Measurements from ENCODE around the gene PCGF3.

PCGF3 gene

DNA sequence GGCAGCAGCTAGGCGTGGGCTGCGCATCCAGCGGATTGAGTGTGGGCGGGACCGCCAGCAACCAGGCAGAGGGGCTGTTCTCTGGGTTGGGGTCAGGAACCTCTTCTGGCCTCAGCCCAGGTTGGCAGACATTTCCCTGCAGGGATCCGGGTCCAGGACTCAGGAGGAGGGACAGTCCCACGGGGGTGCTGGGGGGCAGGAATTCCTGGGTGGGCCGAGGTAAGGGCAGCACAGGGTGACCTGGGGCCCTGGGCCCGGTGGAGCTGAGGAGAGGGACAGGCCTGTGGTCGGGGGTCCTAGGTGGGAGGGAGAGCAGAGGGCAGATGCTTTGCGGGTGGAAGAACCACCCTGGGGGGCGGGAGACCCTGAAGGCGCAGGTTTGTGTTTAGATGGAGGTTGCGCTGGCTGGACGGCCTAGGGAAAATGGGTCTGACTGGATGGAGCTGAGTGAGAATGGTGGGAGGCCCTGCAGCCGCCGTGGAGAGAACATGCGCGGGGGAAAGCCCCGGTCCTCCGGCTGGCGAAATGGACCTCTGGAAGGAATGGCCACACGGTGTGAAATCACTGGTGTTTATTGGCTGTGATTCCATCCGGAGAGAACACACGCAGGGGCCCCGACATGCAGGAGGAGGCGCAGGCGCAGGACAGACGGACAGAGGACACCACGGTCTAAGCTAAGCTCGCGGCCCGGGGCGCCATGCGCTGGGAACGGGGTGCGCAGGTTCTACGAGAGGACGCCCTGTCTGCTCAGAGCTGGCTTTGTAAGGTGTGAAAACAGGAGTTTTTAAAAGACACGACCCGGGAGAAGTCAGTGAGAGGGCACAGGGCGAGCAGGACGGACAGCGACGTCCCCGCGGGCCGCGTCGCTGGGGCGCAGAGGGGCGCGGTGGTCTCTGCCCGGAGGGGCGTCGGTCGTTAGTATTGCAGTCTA lies 79.0 kb downstream of the PCGF3 start:
- DNase-seq (no peak), ATAC-seq (no peak)

DNA sequence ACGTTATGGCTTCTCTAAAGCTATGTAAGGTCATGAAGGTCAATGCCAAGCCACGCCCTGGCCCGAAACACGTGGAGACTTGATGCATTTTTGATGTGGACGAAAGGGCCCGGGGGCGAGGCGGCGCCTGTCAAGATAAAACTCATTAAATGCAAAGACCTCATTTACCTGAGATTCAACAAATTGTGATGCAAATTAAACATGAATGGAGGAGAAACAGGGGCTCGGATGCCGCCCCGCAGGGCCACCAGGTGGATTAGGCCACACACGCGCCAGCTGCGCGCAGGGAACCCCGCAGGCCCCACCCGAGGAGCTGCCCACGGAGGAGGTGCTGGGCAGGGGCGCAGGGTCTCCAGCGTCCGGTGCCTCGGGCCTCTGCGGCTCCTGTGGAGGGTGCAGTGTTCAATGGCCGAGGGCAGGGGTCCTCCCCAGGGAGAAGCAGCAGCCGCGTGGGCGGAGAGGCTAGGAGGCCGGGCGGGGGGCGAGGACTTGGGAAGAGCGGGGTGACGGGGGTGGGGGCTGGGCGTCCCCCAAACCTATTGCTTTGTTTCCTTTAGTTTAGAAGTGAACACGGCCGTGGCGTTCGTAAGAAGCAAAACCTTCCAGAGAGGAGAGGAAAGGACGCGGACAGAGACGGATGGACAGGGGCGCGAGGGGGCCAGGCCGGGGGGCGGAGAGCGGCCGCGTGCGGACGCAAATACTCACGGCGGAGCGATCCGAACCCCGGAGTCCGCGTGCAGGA lies 79.9 kb downstream of the PCGF3 start:
- DNase-seq (no peak), ATAC-seq (no peak)

DNA sequence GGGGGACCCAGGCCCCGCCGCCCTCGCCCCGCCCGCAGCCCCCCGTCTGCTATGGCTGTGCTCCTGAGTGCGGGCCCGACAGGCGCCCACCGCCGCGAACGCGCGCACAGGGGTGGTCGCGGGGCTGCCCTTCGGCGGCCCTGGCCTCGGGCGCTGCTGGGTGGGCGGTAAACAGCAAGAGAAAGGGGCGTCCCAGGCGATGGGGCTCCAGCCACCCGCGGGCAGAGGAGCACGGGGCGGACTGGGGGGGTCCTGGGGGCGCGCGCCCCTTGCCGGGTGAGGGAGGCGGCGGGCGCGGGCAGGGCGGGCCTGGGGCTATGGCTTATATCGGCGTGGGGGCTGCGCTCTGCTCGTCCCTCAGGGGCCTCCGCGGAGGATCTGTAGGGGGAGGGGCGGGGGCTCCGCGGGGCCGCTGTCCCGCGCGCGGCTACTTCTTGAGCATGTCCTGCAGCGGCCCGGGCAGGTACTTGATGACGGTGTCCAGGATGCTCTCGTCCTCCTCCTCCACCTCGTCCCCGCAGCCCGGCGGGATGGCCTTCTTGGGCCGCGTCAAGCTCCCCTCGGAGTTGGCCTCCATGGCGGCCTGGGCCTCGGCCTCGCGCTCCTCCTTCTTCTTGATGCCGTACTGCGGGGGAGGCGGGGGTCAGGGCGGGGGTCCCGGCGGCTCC lies 80.6 kb downstream of the PCGF3 start:
- DNase-seq (no peak), ATAC-seq (no peak)

DNA sequence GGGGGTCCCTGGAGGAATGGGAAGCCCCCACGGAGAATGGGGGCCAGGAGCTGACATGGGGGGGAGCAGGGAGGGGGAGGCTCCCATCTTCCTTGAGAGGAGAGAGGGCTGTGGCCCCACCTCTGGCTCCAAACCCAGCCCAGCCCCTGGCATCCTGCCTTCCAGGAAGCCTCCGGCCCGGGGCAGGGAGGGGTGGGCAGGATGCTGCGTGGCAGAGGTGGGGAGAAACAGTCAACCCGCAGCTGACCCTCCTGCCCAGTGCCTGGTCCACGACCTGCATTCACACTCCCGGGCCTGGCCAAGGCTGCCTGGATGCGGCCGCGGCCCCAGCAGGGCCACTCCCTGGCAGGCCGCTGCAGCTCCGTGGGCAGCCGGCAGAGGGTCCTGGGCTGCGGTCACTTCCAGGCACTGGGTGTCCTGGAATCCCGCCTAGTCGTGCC lies 81.2 kb downstream of the PCGF3 start:
- DNase-seq (no peak), ATAC-seq (no peak)

DNA sequence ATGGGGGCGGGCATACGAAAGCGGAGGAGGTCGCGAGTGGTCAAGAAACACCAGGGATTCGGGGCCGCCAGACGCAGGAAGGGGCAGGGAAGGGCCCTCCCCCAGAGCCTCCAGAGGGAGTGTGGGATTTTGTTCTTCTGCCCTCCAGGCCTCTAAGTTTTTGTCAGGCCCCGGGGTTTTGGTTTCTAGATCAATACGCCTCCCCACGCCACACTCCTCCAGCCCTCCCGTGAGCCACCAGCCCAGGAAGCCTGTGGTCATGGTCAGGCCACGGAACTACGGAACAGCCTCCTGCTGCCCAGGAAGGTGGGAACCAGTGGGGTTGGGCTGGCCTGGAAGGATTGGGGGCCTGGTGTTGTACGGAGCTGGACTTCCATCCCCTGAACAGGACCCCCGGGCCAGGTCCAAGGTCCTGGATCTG lies 81.9 kb downstream of the PCGF3 start:
- no peak for ATAC-seq
- DNase-seq: no peak

DNA sequence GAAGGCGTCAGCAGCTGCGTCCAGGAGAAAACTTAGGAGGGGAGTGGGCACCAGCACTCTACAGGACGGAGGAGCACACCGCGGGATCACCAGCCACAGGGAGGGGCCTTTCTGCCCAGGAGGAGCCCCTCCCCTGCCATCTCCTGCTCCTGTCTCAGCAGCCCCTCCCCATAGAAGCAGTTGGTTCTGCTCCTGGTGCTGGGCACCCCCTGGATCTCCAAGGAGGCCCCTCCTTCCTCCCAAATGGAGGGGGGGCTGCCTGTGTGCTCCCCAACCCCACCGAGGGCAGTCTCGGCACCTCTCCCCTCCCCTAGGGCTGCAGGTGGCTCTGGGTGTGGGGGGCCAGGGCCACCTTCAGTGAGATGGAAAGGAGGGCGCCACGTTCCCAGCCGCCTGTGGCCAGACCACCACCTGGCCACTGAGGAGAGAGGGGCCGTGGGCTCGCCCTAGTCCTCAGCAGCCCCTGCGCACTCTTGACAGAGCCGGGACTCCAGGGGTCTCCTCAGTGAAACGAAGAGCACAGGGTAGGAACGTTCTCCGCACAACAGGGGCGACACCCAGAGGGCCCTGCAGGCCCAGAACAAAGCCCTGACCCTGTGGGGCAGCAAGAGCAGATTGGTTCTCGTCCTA lies 82.5 kb downstream of the PCGF3 start:
- ATAC-seq (no peak), DNase-seq (no peak)

DNA sequence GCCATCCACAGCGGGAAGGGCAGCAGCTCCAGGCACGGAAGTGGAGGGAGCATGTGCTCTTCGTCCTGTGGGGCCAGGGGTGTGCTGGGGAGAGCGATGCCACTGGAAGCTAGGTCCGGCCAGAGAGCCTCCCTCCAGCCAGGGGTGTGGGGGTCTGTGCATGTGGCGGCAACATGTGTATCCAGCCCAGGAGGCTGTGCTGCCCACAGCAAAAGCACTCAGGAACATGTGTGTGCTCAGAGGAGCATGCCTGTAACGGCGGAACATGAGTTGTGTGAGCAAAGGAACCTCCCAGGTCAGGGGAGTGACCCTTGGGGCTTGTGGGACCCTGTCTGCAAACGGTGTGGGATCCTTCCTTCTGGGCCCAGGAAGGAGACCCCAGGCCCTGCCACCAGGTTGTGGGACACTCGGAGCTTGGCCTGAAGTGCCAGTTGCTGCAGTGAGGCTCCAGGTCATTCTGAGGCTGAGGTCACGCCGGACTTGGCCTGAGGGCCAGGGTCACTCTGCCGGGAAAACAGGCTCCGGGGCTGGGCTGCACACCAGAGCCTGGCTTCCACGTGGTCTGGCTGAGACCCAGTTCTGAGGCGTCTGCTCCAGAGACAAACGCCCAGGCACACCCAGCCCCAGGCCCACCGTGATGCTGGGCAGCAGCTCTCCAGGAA lies 83.1 kb downstream of the PCGF3 start:
- DNase-seq: no peak
- ATAC-seq: no peak

DNA sequence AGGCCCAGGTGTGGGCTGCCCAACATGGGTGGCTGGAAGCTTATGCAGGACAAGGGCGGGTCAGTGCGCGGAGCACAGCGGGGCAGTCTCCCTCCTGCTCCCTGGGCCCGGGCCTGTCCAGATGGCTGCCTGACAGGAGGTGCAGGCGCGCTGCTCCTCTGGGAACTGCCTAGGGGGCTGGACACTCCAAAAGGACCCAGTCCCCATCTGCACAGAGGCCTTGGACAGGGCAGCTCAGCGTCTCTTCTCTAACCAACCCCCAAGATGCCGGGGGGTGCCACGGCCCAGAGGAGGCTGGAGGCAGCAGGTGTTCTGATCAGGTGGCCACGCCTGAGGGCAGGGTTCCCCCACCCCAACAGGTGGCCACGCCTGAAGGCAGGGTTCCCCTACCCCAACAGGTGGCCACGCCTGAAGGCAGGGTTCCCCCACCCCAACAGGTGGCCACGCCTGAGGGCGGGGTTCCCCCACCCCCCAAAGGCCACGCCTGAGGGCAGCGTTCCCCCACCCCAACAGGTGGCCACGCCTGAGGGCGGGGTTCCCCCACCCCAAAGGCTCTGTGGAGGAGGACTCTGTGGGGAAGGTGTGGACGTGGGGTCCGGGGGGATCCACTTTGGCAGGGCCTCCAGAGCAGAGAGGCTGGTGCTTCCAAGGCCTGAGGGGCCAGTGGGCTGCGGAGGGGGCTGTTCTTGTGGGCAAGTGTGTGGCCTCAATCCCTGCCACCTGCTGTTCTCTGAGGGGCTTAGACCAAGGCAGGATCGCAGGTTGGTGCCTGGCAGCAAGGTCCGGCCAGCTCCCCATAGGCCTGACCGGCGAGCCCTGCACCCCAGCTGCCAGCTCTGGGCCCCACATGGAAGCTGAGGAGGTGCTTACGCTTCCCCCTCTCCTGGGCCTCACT lies 84.2 kb downstream of the PCGF3 start:
- DNase-seq (no peak), ATAC-seq (no peak)

DNA sequence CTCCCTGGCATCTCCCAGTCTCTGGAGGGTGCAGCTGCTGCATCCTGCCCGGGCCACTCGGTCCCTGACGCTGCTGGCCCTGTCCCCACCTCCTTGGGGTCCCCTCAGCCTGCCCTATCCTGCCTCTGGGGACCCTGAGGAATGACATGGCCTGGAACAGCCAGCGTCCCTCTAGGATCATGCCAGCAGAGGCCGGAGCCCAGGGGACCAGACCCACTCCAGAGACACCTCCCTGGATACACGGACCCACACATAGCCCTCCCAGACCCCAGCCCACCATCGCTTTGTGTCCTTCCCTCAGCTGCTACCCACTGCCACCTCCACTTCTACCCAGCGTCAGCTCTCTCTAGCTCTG lies 84.8 kb downstream of the PCGF3 start:
- DNase-seq (no peak), ATAC-seq (no peak)

DNA sequence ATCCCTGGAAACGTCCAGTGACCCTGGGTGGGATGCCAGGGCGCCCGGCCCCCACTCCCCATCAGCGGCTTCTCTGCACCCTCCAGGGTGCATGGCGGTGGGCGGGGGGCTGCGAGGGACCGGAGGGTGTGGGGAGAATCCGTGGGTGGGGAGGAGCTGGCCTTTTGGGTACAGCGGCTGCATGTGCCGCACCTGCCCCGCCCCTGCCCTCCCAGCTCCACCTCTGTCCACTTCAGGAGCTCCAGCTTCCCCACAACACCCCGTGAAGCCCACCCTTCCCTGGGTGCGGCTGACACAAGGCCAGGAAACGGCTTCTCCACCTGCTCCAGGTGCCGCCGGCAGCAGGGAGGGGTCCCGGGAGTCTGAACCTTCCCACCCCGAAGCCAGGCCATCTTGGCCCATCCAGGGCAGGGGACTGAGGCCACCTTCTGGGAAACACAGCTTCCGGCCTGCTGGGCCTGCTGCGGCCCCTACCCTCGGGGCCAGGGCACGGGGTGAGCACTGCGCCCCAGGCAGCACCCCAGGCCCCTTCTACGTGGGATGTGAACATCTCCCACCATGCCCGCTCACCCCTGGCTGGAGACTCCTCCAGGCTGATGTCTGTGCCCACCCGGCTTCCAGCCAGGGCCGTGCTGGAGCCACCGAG lies 85.7 kb downstream of the PCGF3 start:
- no peak for ATAC-seq
- DNase-seq: no peak

DNA sequence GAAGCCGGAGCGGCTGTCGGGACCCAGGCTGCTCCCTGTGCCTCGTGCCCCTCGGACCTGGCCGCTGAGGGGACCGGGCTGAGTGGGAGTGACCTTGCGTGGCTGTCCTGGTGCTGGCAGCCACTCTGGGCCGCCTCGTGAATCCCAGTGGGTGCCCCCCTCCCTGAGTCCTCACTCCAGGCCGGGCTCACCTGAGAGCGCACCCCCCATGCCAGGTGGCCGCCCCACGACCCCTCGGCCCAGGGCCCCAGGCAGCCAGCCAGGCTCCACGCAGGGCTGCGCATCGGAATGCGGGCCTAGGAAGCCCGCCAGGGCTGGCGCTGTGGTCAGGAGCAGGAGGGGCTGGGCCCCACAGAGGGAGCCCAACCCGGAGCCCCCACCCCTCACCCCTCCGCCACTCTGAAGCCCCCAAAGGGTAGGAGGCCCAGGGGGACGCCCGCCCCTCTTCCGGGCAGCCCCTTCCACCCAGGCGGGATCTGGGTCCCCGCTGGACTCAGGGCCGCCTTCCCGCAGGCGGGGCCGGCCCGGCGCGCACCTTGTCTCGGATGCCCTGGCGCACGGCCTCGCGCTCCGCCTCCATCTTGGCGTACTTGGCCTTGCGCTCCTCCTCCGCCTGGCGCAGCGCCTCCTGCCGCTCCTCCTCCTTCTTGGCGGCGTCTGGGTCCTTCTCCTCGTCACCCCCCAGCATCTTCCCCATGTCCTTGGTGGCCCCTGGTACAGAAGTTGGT lies 86.4 kb downstream of the PCGF3 start:
- DNase-seq (peak; percentile 46), ATAC-seq (peak; percentile 48)

DNA sequence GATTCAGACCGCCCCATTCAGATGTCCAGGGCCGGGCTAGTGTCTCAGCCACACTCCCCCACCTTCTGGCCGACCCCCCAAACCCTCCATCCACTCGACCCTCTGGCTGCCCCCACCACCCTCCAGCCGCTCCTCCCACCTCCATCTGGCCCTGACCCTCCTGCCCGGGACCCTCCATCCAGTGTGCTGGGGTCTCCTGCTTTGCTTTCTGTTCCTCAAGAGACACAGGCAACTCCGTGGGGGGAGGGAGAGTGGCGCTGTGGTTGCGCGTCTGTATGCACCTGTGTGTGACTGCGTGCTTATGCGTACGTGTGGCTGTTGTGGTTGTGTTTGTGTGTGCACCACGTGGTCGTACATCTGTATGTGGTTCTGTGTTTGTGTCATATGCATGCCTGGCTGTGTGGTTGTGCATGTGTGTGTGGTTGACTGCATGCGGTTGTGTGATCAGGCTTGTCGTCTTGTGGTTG lies 87.0 kb downstream of the PCGF3 start:
- DNase-seq (no peak), ATAC-seq (no peak)

DNA sequence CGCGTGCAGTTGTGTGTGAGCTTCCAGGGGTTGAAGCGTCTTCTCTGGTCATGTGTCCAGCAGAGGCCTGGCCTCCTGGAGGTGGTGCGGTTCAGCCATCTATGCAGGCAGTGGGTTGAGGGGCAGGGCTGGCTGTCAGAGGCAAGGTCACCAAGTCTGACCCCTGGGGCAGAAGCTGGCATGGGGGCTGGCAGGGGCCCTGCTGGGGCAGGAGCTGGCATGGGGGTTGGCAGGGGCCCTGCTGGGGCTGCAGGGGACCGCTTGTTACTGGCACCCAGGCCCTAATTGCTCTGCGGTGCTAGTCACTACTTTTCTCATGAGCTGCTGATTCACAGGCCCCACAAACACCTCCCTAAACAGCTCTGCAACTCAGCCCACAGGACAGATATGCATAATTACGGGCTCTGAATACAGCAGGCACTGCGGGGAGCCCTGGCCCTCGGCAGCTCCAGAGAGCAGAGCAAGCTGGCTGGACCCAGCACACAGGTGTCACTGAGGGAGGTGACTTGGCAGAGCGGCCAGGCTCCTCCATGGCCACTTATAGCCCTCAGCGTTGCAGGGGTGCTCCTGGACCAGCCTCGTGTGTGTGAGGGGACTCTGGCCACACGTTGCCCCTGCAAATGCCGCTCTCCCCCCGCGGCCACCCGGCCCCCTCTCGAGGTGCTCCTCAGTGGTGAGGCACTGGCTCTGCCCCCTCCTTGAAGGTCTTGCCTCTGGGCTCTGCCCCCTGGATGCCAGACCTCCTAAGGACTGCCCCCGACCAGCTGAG lies 87.6 kb downstream of the PCGF3 start:
- DNase-seq (no peak), ATAC-seq (no peak)

DNA sequence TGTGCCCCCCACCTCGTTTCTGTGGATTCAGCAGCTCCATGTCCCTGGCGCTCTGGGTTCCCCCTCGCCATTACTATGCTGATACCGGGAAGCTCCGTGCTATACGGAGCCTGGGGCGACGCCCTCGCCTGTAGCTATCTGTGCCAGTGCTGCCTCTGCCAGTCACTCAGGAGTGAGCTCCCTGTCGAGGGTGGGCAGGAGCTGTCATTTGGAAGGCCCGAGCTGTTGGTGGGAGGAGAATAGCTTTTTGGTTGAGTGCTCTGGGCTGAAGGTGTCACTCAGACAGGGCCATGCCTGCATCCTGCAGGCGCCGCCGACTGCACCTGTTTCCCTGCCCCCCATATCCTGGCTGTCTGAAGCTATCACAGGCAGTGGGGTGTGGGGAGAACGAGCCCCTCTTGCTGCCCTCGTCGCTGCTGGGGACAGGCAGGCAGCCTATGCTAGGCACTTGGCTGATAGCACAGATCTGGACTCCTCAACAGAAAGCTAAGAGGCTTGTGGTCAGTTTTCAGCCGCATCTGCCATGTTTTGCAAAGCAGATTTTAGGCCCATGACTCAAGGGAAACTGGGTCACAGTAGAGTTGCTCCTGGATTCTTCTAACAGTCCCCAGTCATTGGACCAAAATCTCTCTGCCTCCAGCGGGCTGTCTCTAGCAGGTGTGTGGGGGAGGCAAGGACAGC lies 88.4 kb downstream of the PCGF3 start:
- no peak for DNase-seq
- no peak for ATAC-seq

DNA sequence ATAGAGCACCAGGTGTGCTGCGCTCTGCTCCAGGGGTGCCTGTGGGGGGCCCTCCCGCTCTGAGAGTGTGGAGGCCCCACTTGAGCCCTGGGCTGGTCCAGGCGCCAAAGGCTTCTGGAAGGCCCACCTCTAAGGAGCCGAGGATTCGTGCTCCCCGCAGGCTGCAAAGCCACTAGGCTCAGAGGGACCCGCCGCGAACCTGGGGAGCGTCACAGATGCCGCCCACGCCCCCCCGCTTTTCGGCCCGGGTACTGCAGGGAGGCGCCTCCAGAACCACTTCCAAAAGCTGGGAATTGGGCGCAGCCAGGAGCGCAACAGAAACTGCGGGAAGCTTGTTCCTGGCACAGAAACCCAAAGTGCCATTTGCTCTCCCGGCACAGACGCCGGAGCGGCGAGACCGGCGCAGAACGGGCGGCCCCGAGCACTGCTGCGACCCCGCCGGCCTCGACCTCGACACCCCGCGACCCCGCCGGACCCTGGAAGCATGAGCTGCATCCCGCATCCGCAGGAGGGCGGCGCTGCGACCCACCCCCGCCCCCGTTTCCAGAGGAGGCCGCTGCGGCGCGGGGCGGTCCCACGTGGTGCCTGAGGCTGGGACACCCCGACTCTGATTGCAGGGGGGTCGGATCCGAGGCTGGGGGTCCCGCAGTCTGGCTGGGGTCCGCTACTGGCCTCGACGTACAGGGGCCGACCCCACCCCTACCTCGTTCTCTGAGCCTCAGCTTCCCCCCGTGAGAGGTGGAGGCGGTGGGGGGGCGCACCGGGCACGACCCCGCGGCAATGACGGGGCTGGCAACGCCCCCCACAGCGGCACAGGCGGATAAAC lies 89.5 kb downstream of the PCGF3 start:
- ATAC-seq (no peak), DNase-seq (no peak)

DNA sequence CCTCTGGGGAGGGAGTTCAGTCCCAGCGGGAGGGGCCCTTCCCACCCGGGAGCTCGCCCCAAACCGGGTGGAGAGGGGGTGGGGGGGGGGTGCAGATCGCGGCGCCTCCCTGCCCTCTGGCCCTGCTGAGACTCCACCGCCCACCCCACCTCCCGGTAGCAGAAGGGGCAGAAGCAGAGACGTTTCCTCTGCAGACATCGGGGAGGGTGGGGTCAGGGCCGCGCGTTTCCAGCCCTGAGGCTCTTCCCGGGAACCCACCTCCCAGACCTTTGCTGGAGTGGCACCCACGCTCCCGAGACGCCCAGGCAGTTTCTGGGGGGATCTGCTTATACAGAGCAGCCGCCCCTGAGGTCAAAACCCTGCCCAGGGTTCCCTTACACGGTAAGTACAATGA lies 90.1 kb downstream of the PCGF3 start:
- DNase-seq: no peak
- no peak for ATAC-seq

DNA sequence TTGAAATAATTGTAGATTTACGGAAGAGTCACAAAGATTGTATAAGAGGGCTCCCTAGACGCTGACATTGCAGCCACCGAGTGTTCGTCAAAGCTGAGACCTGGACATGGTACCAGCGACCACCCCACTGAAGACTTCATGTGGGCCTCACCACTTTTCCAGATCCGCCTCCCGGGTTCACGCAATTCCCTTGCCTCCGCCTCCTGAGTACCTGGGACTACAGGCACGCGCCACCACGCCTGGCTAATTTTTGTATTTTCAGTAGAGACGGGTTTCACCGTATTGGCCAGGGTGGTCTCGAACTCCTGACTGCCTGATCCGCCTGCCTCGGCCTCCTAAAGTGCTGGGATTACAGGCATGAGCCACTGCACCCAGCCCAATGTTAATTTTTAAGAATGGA lies 90.6 kb downstream of the PCGF3 start:
- ATAC-seq (no peak), DNase-seq (no peak)

All from stimulated activated naive CD8-positive, alpha-beta T cell treated with anti-CD3 and anti-CD28 coated beads, Interleukin-15, Interleukin-2, amounts not matched to agents 100 U/mL and 50 U/mL, for 24 hours (primary cell).